ENCODE results near the gene DNAJC8. TPM values are rescaled to one million over a fixed set of nuclear protein-coding genes. Genes with fewer than 3 reads are reported as not detected.

DNAJC8 gene
- total and polyA plus RNA-seq, 2 of the 4 experiments (the other 2 are of a cell fraction): 53.6 to 81.0 TPM

GRCh38 chr1:28244549-28245251, 11.9 kb upstream of the DNAJC8 start:
- H3K9me3 ChIP-seq (ENCODE audit: control insufficient read depth, insufficient read depth, low read length): no peaks in the 10 kb centered on the region
- H2BK20ac ChIP-seq (ENCODE audit: low read depth, low read length): no peak overlapping the region
- no peaks in the 10 kb centered on the region for H4K20me1 ChIP-seq (ENCODE audit: insufficient read depth, low read length)
- no peak overlapping the region for H2BK120ac ChIP-seq (ENCODE audit: low read depth, low read length)
- H2AK9ac ChIP-seq (replicated peaks; ENCODE audit: low read depth, low read length, poor library complexity): no peak overlapping the region
- no peak overlapping the region for H3K23ac ChIP-seq (ENCODE audit: low read depth, low read length)
- H3K9me1 ChIP-seq (ENCODE audit: insufficient read depth, low read length): no peaks in the 10 kb centered on the region; the same call in none of the 2 replicates
- intact Hi-C loops (cut with micrococcal nuclease) (no loop called here), in situ Hi-C loops (cut with MboI; ENCODE audit: low sequenced_read_pairs) (no loop called here), dilution Hi-C loops (cut with HindIII; ENCODE audit: low sequenced_read_pairs, unreplicated experiment) (no loop called here)
- ChIA-PET CTCF (interaction anchor here (0.7 kb wide), 1 partner anchor 555 kb away, joined by 3 read pairs; no protein-coding TSS in a partner anchor), POLR2A (ENCODE audit: unreplicated experiment) (no interaction called here)
- no peak overlapping the region for H3K4me3 ChIP-seq (ENCODE audit: insufficient read depth, low read depth, low read length)
- no peak overlapping the region for H3K56ac ChIP-seq (ENCODE audit: extremely low read depth, insufficient read depth, low read length)
- TF ChIP-seq MAFK (IDR thresholded peaks at IDR 0.05; ENCODE audit: low read depth, low read length) (no peak), CTCF (conservative IDR thresholded peaks at IDR 0.05; ENCODE audit: low read depth, low read length) (no peak), RFX5 (IDR thresholded peaks at IDR 0.05; ENCODE audit: low read depth, low read length) (no peak), BHLHE40 (IDR thresholded peaks at IDR 0.05; ENCODE audit: low read depth, low read length) (no peak), POLR2A (IDR thresholded peaks at IDR 0.05; ENCODE audit: low read depth, low read length) (no peak)
- no peak overlapping the region for H2AK5ac ChIP-seq (ENCODE audit: low read depth, low read length)
- H3K9ac ChIP-seq (ENCODE audit: low read depth, low read length): no peak overlapping the region
- BruUV-seq (replicated peaks): no TSS peak
- H4K91ac ChIP-seq (ENCODE audit: insufficient read depth, low read depth, low read length): no peak overlapping the region
- WGBS, 2 experiments (ENCODE audit: extremely low coverage in 2 of 2, insufficient read length in 1 of 2): 86% methylated on average over 5 of the region's 13 CpGs; no CpG with 5 or more reads in 1 of the 2 experiments
- H2AFZ ChIP-seq (replicated peaks; ENCODE audit: low read length, poor library complexity): no peak overlapping the region
- H2BK15ac ChIP-seq (ENCODE audit: low read depth, low read length): no peak overlapping the region
- no peak overlapping the region for H3K18ac ChIP-seq (ENCODE audit: low read depth, low read length)
- no peak for DNase-seq
- H3K4ac ChIP-seq (ENCODE audit: low read depth, low read length): no peak overlapping the region
- no peaks in the 10 kb centered on the region for H3K36me3 ChIP-seq (ENCODE audit: control insufficient read depth, insufficient read depth, low read length)
- peaks cover 0 to 14% of the 10 kb centered on the region in 2 experiments; a peak in 2 of 4 replicates for H3K79me1 ChIP-seq (ENCODE audit: low read depth in 1 of 2, low read length in 2 of 2)
- H3K4me2 ChIP-seq (ENCODE audit: low read depth, low read length): no peak overlapping the region
- H2BK5ac ChIP-seq (ENCODE audit: low read depth, low read length, poor library complexity, severe bottlenecking): no peak overlapping the region
- ATAC-seq (ENCODE audit: low read depth): no peak
- H4K8ac ChIP-seq (ENCODE audit: low read depth in 2 of 2, low read length in 2 of 2): no peak overlapping the region
- no peak overlapping the region for H4K5ac ChIP-seq (ENCODE audit: low read depth, low read length)
- H3K27me3 ChIP-seq (ENCODE audit: control insufficient read depth, insufficient read depth, low read length): no peaks in the 10 kb centered on the region
- H3K4me1 ChIP-seq (ENCODE audit: control insufficient read depth, insufficient read depth, low read length): peaks cover 14% of the 10 kb centered on the region
- H3K14ac ChIP-seq (replicated peaks; ENCODE audit: low read depth, low read length): no peak overlapping the region
- no peak overlapping the region for H3K27ac ChIP-seq (ENCODE audit: insufficient read depth, low read length)
